NB4 (cell line): ENCODE results near the gene ACP3.

Source experiments
- DNase-seq: peaks from one replicate; pipeline ENCODE4 v3.0.0; 2010; ENCODE audit warnings: low read depth
- H3K4me3 ChIP-seq: one replicate; pipeline ENCODE4 v1.5.1; 2011; ENCODE audit warnings: mild to moderate bottlenecking, low read depth, low read length, moderate library complexity
- MAX ChIP-seq: IDR thresholded peaks from 2 replicates; pipeline ENCODE4 v1.6.1; 2011; ENCODE audit warnings: low read depth, low read length
- MYC ChIP-seq: IDR thresholded peaks from 2 replicates; pipeline ENCODE4 v1.6.1; 2011; ENCODE audit warnings: low read depth, low read length
- POLR2A ChIP-seq: IDR thresholded peaks from 2 replicates; pipeline ENCODE4 v1.6.1; 2011; ENCODE audit warnings: mild to moderate bottlenecking; ENCODE audit not compliant: insufficient read length; ENCODE audit errors: extremely low read depth
- TF ChIP-seq, protein P1 (sequence below): IDR thresholded peaks from one replicate; pipeline ENCODE4 v1.5.1; 2012; ENCODE audit warnings: low read depth, low read length

Gene ACP3

DNA sequence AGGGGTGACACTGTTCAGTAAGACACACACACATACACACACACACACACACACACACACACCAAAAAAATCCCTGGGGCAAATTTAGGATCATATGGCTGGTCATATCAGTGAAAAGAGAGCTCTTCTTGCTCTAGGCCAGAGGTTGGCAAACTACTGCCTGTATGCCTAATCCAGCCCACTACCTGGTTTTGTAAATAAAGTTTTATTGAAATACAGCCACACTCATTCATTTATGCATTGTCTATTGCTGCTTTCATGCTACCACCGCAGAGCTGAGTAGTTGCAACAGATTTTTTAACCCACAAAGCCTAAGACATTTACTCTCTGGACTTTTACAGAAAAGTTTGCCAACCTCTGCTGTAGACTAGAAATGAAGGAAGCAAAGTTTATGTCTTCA is 30.6 kb downstream of the ACP3 start:
- no peak overlapping the region for H3K4me3 ChIP-seq
- DNase-seq, result no peak
- TF ChIP-seq, protein P1, sequence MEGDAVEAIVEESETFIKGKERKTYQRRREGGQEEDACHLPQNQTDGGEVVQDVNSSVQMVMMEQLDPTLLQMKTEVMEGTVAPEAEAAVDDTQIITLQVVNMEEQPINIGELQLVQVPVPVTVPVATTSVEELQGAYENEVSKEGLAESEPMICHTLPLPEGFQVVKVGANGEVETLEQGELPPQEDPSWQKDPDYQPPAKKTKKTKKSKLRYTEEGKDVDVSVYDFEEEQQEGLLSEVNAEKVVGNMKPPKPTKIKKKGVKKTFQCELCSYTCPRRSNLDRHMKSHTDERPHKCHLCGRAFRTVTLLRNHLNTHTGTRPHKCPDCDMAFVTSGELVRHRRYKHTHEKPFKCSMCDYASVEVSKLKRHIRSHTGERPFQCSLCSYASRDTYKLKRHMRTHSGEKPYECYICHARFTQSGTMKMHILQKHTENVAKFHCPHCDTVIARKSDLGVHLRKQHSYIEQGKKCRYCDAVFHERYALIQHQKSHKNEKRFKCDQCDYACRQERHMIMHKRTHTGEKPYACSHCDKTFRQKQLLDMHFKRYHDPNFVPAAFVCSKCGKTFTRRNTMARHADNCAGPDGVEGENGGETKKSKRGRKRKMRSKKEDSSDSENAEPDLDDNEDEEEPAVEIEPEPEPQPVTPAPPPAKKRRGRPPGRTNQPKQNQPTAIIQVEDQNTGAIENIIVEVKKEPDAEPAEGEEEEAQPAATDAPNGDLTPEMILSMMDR, result no peak
- TF ChIP-seq MAX (no peak), MYC (no peak), POLR2A (no peak)

- H3K4me3 ChIP-seq, result no peak overlapping the region
- DNase-seq, result no peak
- TF ChIP-seq, protein P1, result no peak
- TF ChIP-seq MAX (no peak), MYC (no peak)
Measured at GRCh38 chr3:132348531-132348930, 31.3 kb downstream of the ACP3 start.

- H3K4me3 ChIP-seq, result no peak overlapping the region
- TF ChIP-seq MAX (no peak), POLR2A (no peak), MYC (no peak)
- TF ChIP-seq, protein P1, result no peak
- DNase-seq, result no peak
Measured at GRCh38 chr3:132350814-132351213, 33.6 kb downstream of the ACP3 start.

DNA sequence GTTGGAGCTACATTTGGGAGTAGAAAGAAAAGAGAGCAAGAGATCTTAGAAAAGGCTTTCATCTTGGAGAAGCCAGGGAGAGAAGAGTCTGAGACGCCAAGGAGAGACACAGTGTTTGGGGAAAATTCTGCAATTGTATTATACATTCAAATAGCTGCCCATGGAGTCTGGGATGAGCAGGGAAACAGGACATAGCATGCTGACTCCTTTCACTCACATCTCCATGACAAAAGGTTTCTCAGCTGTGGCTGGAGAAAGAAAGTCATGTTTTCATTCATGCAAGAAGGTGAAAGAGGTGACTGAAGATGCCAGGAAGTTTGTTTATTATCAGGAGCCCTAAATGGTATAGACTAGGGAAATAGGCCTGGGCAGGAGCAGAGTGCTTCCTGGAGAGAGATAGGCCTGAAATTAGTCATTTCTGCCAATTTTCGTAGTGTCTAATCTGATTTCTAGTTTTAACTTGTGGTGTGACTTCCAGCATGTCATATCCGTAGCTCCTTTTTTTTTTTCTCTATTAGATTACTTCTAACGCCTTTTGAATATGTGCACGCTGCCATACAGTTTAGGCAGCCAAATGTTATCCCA is 34.1 kb downstream of the ACP3 start:
- no peak for DNase-seq
- TF ChIP-seq MAX (no peak), POLR2A (no peak), MYC (no peak)
- TF ChIP-seq, protein P1, result no peak
- no peak overlapping the region for H3K4me3 ChIP-seq

- TF ChIP-seq POLR2A, result no peak
- TF ChIP-seq, protein P1, result peak; percentile 82
- peak; percentile 41; the same call in 1 of the 2 replicates for TF ChIP-seq MAX
- peak; percentile 74 for DNase-seq
- no peak overlapping the region for H3K4me3 ChIP-seq
Measured at GRCh38 chr3:132352556-132353143, 35.4 kb downstream of the ACP3 start.
